Measurements from ENCODE around the gene MRPS15.

MRPS15 gene

DNA sequence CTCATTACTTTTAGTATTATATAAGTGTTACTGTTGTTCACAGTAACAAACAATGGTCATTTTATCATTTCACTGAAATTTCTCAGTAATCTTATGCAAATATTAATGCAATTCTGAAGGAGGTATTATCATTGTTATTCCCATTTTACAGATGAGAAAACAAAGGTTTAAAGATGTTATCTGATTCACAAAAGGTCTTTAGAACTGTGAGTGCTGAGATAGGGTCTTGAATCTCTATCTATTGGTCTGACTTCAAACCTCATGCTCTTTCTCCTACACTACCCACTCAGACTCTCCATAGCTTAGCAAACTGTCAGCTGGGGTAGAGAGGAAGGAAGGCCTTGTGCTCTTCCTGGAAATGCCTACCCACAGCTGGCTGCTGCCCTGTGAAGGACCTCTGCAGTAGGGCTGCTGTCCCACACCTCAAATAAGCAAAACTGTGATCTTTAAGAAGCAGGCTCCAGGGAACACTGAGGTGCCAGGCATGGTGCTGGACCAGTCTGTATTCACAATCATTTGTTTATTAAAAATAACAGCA lies 7.7 kb downstream of the MRPS15 start:
- DNase-seq: no peak

DNA sequence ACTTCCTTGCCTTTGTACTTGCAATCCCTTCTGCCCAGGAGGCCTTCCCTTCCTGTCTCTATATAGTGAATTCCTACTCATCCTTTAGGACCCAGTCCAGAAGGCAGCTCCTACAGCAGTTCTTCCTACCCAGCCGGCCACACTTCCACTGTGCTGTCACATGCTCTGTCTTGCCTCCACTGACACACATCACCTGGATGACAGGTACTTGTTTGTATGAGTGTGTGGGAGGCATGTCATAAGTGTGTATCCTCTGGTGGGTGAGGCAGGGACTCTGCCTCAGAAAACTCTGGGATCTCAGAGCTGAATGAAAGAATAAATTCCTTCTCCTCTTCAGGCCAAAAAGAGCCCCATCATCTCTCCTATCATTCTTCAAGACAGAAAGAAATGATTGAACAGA lies 8.8 kb downstream of the MRPS15 start:
- no peak for DNase-seq

DNA sequence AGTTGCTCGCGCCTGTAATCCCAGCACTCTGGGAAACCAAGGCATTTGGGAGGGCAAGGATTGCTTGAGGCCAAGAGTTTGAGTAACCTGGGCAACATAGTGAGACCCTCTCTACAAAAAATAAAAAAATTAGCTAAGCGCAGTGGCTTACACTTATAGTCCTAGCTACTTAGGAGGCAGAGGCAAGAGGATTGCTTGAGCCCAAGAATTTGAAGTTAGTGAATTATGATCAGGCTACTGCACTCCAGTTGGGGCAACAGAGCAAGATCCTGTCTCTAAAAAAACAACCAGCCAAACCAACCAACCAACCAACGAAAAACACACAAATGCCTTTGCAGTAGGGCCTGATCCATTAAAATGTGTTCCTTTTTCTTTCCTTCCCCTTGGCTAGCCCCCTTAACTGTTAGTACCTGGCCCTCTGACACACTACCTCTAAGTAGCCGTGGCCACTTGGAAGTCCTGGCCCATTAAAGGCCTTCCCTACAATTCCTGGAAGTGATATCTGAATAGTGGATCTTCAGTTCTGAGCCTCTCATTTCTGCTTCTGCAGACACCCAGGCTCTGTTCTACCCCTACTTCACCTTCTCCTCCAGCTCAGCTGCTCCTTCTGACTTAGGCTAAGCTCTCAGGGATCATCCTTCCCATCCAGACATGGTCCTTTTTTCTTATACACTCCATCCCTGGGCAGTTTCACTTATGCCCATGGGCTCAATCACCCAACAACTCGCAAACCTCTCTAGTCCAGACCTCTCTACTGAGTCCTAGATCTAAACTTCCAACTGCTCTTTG lies 10.4 kb downstream of the MRPS15 start:
- no peak for DNase-seq

DNA sequence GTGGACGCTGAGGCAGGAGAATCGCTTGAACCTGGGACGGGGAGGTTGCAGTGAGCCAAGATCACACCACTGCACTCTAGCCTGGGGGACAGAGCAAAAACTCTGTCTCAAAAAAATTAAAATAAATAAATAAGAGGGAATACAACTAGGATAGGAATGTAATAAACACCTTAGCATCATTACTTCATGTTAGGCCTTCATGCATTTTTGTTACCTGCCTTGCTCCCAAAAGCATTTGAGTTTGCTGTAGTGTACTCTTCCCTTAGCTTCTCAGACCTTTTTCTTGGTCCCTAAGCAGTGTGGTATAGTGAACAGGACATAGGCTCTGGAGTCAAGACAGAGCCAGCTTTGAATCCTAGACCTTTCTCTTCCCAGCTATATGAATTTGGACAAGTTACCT lies 11.1 kb downstream of the MRPS15 start:
- DNase-seq: no peak

DNA sequence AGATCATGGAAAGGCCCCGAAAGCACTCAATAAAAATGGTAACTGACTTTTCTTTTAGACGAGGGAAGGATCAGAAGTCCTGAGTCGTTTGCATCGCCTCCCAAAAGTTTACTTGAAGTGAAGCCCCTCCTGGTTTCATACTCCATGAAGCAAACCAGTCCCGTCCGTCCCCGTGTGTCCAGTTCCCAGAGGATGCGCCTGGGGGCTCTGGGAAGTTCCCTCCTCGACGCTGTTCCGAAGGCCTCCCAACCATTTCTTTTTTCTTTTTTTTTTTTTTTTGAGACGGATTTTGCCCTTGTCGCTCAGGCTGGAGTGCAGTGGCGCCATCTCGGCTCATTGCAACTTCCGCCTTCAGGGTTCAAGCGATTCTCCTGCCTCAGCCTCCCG lies 13.3 kb downstream of the MRPS15 start:
- DNase-seq: no peak

DNA sequence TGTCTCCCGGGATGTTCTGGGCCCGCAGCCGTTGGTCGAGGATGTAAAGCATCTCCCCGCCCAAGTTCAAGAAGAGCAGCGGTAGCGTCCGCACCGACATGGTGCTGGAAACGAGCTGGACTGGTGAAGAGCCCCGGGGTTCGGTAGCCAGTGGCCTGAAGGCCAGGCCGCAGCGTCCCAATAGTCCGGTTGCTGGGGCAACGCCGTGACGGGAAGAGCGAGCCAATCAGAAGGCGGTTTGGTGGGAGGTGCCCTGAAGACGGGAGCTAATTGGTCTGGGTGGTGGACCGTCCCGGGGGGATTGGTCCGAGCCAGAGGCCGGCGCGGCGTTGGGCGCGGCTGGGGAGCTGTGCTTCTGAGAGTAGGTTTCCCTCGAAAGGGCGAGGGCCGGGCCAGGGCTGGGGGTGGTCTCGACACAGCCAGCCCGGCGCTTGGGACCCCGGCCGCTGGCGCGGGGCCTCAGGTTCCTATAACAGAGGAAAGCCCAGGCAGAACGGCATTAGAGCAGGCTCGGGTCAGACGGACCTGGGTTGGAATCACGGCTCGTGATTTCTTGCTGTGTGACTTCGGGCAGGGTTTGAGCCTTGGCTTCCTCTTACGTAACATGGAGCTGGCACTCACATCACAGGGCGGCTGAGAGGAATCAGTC lies 13.8 kb downstream of the MRPS15 start, which contains the start of gene OSCP1:
Gene OSCP1 (minus strand): TSS at position 182 of the 649 bp plus-strand sequence. CDS start 82 bp downstream, at position 100.
- DNase-seq: peak; percentile 92

DNA sequence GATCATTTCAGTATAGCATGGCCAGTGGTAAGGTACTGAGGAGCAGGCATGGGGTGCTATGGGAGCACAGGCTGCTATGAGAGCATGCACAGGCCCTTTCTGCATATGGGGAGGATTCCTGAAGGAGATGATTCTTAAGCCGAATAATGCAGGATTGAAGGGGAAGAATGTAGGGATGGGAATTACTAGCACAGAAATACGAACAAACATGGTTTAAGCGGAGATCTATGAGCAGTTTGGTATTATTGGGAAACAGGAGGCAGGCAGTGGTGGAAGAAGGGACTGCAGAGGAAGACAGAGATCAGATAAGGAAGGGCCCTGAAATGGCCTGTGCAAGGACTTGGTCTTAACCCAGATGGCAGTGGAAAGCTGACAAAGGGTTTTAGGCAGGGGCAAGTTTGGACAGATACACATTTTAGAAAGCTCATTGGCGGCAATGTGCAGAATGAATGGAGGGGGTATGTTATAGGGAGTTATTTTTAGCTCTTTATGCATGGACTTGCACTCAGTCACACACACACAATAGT lies 15.6 kb downstream of the MRPS15 start:
- DNase-seq: no peak

DNA sequence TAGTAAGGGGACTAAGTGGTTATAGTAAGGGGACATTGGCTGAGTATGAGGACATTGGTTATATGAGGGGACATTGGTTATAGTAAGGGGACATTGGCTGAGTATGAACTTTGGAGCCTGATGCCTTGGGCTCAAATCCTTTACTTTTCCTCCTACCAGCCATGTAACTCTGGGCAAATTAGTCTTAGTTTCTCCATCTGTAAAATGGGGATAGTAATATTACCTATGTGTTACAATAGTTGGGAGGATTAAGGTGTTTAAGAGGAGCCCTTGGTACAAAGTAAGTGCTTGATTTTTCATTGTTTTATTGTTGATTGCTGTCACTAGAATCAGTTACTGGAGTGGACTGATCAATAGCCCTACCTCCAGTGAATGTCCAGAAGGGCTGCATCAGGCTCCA lies 16.7 kb downstream of the MRPS15 start:
- no peak for DNase-seq

DNA sequence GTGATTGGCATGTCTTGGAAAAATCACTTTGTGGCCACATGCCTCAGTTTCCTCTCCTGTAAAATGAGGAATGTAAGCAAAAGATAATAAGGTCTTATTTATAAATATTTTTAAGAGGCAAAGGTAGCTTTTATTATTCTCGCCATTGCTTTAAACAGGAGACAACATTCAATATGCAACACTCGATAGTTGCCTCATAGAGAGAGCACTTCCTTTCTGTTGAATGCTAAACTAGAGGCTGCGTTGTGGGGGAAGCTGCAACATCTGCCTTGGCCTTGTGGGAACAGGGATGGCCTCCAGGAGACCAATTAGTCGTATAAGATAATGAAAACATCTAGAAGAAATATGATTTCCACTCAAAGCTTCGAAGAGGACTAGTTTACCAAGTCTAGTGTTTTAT lies 17.4 kb downstream of the MRPS15 start:
- DNase-seq: no peak

DNA sequence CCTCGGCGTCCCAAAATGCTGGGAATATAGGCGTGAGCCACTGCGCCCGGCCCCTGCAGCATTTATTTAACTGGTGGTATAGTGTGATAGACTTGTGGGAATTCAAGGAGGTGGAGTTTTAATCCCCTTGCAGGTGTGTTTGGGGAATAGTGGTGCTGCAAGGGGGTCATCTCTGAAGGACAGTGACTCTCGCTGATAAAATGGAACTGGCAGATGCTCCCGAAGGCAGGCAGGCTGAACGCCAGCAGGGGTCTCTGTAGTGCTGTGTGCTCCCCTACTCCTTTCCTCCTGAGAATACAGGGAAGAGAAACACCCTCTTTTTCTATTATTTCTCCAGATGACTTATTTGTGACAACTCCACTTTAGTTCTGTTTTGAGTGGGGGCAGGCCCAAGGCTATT lies 17.9 kb downstream of the MRPS15 start:
- DNase-seq: no peak

DNA sequence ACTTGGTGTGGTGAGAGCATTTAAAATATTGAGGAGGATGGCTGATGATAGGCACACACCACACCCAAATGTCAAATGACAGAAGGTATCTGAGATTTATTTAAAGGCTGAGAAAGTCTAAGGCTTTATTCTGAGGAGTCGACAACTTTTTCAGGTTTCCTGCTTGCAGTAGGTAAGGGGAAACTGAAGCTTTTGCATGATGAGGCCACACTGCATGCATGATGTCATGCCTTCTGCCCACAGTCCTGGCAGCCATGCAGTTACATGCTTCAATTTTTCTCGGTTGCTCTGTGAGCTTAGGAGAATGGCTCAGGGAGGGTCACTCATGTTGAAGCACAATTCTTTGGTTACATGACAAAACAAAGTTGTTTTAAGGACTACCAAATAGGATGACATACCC lies 20.9 kb downstream of the MRPS15 start:
- DNase-seq: no peak

DNA sequence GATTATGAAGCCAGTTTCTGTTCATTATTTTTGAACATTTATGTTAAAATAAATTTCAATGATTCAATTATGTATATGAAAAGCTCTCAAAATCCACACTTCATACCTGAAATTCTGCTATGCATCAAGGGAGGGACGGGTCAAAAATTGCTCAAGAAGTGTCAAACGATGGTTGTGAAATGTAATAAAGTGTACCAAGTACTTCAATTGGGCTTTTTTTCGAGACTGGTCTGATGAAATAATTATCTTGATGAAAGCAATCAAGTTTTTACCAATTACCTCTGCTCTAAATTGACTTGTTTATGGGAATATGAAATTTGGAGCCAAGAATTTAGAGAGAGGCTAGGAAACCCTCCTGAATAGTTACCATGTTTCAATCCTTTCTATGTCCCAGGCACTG lies 21.8 kb downstream of the MRPS15 start:
- no peak for DNase-seq

DNA sequence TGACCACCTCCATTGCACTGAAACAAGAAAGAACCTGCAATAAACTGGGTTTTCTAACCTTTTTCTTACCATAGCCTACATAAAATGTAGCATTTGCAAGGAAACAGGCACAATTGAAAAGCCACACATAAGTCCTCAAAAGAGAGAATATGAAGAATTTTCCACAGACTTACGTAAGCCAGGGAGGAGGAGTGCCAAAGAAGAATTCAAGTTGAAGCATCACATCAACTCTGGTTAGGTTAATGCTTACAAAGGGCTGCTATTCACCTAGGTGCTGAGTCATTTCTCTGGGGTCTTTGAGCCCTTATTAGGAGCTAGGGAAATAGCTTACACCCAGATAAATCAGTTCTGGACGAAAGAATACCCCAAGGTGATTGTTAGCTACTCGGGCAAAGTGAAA lies 23.5 kb downstream of the MRPS15 start:
- DNase-seq: no peak

DNA sequence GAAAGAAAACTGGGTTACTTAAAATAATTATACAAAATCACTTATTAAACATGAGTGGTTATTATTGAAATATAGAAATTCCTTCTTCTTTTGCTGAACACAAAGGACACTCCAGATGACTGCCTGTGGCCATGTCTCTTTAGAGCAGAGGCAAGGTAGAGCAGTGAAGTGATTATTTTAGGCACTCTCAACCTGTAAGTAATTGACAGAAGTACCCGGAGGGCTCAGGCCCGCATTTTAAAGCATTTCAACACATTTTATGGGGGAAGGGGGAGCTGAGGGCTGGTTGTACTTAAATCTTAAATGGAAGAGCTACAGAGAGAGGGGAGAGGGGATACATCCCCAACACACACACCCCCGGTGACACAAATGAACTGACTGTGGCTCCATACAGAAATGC lies 24.1 kb downstream of the MRPS15 start:
- no peak for DNase-seq

DNA sequence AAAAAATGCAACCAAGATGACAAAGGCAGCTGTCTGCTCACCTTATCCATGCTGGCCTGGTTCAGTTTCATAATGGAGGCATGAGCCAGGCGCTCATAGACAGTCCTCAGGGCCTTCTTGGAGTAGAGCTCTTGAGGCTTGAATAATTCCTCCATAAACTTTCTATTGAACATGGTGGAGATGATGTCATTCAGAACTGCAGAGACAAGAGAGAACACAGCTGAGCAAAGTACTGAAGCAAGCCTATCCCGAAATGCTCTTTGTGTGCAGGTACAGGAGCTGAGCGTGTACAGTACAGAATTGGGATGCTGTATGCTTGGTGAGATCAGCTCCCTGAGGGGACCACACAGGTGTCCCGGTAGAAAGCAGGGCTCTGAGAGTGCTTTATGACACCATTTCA lies 25.5 kb downstream of the MRPS15 start:
- no peak for DNase-seq

DNA sequence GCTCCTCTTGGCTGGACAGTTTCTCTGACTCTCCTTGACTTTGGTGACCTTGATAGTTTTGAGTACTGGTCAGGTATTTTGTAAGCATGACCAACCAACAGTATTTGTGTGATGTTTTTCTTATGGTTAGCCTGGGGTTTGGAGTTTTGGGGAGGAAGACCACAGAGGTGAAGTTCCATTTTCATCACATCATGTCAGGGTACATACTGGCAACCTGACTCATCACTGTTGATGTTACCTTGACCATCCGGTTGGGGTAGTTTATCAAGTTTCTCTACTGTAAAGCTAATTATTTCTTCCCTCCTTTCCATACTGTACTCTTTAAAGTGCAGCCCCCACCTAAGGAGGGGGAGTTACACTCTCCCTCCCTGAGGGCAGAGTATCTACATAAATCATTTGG lies 27.4 kb downstream of the MRPS15 start:
- no peak for DNase-seq

DNA sequence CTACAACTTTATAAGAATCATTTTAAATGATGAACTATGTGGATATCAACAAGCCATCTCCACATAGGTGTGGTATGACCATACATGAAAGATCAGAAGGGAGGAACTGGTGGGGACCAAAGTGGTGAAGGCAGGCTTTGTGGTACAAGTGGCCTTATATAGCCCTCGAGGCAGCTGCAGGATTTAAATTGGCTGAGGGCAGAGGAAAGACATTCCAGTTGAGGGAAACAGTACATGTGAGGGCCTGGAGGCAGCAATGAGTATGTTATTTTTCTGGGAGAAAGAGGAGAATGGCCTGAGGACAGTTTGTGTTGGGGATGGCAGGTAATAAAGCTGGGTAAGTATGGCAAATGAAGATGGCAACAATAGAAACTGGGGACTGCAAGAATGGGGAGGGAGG lies 31.1 kb downstream of the MRPS15 start:
- no peak for DNase-seq

DNA sequence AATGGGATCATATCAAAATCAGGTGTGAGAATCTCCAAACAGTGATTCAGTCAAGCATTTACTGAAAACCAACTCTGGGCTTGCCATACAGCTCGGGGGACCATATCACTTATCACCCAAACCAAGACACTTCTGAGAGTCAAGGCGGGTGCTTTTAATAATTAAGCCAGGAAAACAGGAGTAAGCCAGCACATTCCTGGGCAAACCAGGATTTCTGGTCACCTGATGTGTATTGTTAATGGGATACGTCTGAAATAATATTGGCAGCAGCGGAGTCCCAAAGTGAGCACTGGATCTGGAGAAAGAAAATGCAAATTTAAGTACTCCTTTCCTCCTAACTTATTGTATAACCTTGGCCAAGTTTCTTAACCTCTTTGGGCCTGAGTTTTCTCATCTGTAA lies 31.6 kb downstream of the MRPS15 start:
- DNase-seq: no peak

DNA sequence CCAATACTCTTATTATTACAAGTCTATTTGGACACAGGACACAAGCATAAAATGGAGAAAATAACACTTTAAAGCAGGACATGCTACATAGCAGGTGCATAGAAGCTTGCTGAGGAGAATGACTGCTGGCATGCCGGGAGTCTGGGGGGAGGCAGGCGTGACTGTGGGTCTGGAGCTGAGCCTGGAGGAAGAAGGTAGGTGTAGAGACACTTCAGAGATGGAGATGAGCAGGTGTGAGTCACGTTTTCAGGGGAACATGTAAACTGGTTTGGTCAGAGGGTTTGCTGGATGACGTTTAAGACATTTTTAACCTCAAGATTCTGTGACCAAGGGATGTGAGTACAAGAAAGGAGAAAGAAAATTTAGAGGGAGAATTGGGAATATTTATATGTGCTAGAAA lies 38.4 kb downstream of the MRPS15 start:
- DNase-seq: no peak

DNA sequence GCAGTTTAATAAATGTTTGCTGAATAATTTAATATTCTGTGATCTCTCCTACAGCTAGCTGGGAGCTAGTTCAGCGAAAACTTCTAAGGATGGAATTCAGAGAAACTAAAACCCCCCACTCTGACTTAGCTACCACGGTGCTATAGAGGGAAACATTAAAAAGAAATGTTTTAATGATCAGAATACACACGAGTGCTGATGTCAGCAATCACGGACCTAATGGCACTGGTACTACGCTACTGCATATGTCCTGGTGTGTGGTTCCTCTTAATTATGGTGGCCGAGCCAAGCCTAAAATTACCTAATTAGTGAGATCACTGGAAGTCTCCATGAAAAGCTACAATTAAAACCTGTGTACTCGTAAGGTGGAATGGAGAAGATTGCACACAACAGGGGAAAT lies 42.5 kb downstream of the MRPS15 start:
- no peak for DNase-seq

DNA sequence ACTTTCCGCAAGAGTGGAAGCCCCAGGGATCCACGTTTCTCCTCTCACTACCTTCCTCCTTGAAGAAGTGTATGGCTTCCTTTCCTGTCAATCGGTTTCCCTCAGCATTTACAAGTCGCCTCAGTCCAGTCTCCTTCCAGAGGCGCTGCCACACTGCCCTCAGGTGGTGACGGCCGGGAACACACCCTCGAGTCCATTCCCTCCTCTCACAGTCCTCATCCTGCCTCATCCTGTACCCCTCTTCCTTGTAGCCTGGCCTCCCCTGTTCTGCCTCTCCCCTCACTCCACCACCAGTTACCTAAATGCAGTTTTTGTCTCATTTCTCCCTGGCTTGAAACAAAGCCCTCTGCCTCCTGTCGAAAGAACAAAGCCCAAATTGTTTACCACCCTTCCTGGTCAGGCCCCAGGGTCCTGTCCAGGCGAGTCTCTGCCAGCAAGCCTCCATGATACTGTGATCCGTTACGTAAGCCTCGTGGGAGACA lies 43.3 kb downstream of the MRPS15 start:
- DNase-seq: peak; percentile 98

DNA sequence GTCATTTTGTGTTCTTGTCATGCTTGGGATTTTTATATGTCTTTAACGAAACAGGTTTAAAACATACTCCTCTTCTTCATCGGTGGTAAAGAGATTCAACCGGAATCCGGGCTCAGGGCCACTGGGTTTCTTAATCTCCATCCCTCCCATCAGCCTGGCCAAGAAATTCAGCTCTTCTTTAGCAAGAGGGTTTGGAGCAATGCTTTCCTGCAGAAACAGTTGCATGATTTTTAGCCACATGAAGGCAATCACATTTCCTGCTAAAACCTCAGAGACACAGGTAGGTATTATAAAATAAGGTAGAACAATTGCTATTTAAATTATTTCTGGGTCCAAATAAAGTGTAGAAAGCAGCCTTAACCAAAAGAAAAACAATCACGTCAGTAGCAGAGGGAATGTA lies 43.8 kb downstream of the MRPS15 start:
- DNase-seq: no peak

DNA sequence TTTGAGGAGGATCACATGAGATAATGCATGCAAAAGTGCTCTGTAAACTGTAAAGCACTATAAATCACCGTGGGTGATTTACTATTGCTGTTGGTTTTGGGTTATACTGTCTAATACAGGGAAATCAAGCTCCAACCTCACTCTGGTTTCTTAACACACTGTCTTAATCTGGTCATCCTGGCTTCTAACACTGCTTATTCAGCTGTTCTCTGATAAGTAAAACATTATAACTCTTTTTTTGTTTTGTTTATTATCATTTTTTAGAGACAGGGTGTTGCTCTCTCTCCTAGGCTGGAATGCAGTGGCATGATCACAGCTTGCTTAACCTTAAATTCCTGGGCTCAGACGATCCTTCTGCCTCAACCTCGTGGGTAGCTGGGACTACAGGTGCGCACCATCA lies 44.6 kb downstream of the MRPS15 start:
- no peak for DNase-seq

DNA sequence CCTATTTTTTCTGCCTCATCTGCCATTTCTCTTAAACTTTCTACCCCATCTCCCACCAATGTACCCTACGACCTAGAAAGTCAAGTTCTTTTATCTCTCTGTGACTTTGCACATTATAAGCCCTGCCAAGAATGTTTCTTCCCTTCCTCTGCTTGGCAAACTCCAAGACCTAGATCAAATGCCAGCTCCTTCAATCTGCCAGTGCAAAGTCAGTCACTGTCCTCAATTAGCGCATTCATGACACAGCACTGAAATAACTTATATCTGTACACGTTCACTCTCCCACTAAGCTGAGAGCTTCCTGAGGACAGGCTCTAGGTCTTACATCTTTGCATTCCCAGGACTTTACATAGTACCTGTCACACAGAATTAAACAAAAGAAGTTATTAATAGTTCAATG lies 45.0 kb downstream of the MRPS15 start:
- no peak for DNase-seq
